SK-N-SH (cell line): ENCODE data around the gene ARFRP1. TPM values are rescaled to one million over a fixed set of nuclear protein-coding genes. Genes with fewer than 3 reads are reported as not detected.

Experiments used
- CTCF ChIA-PET: fragments of 300-600, 350-600 bp; formaldehyde crosslinking; extraction: SDS; loops from one replicate; lab custom pipeline; 2021; lab: Yijun Ruan, JAX
- POLR2A ChIA-PET: fragments of 350-600 bp; sonication (Branson Sonifier 250); formaldehyde crosslinking; extraction: SDS; loops from one replicate; lab custom pipeline; 2020; ENCODE audit warnings: antibody characterized with exemption, inconsistent platforms; lab: Yijun Ruan, JAX
- DNase-seq: peaks from one replicate; pipeline ENCODE4 v3.0.0; 2012
- H2AFZ ChIP-seq: fragments of 200-600 bp; sonication (generic); 2 replicates; pipeline ENCODE4 v1.8.1; 2016; ENCODE audit warnings: antibody characterized with exemption, mild to moderate bottlenecking, low read depth
- H3F3A ChIP-seq: fragments of 200-600 bp; sonication (generic); replicated peaks from 2 replicates; pipeline ENCODE3; 2016; ENCODE audit warnings: antibody characterized with exemption, mild to moderate bottlenecking; ENCODE audit not compliant: insufficient read depth
- H3K27ac ChIP-seq, 2 experiments: fragments of 200-500 bp in 1 of 2; fragments of 200-600 bp in 1 of 2; sonication (Bioruptor generic) in 1 of 2; sonication (generic), shearing (Covaris generic) in 1 of 2; 2 replicates each; pipeline versions ENCODE4 v1.5.1 to v1.6.1; 2014 to 2016; ENCODE audit warnings: low read depth in 2 of 2, inconsistent platforms in 1 of 2, low read length in 1 of 2, mild to moderate bottlenecking in 1 of 2, mixed read lengths in 1 of 2
- H3K27me3 ChIP-seq: fragments of 200-600 bp; sonication (generic), shearing (Covaris generic); 2 replicates; pipeline ENCODE4 v1.6.1; 2016; ENCODE audit warnings: mixed run types; ENCODE audit not compliant: insufficient read depth
- H3K36me3 ChIP-seq, 2 experiments: fragments of 200-500 bp in 1 of 2; fragments of 200-600 bp in 1 of 2; sonication (Bioruptor generic) in 1 of 2; sonication (generic) in 1 of 2; replicated peaks in 1 of 2; 2 replicates each; pipeline versions ENCODE3 to v1.5.1; 2014 to 2016; ENCODE audit warnings: low read length in 1 of 2, mild to moderate bottlenecking in 1 of 2; ENCODE audit not compliant: insufficient read depth in 2 of 2, control insufficient read depth in 1 of 2
- H3K4me1 ChIP-seq, 2 experiments: fragments of 200-500 bp in 1 of 2; fragments of 200-600 bp in 1 of 2; sonication (Bioruptor generic) in 1 of 2; sonication (generic), shearing (Covaris generic) in 1 of 2; 2 replicates each; pipeline versions ENCODE4 v1.5.1 to v1.6.1; 2014 to 2016; ENCODE audit warnings: low read depth in 1 of 2, low read length in 1 of 2, mixed run types in 1 of 2; ENCODE audit not compliant: insufficient read depth in 2 of 2, control insufficient read depth in 1 of 2
- H3K4me2 ChIP-seq: fragments of 200-600 bp; sonication (generic), shearing (Covaris generic); 2 replicates; pipeline ENCODE4 v1.6.1; 2017; ENCODE audit warnings: mixed run types
- H3K4me3 ChIP-seq, 2 experiments: fragments of 200-500 bp in 1 of 2; fragments of 200-600 bp in 1 of 2; sonication (Bioruptor generic) in 1 of 2; sonication (generic), shearing (Covaris generic) in 1 of 2; 2 replicates each; pipeline versions ENCODE4 v1.5.1 to v1.8.1; 2014 to 2016; ENCODE audit warnings: low read depth in 2 of 2, inconsistent platforms in 1 of 2, low read length in 1 of 2, mild to moderate bottlenecking in 1 of 2, mixed read lengths in 1 of 2, moderate library complexity in 1 of 2
- H3K79me2 ChIP-seq: fragments of 200-600 bp; sonication (generic); 2 replicates; pipeline ENCODE4 v1.8.1; 2017; ENCODE audit warnings: mild to moderate bottlenecking; ENCODE audit not compliant: insufficient read depth
- H3K9ac ChIP-seq: fragments of 200-600 bp; sonication (generic); 2 replicates; pipeline ENCODE4 v1.6.1; 2017; ENCODE audit warnings: mixed run types
- H3K9me2 ChIP-seq: fragments of 200-600 bp; sonication (generic); 2 replicates; pipeline ENCODE4 v1.6.1; 2017; ENCODE audit warnings: mixed run types
- H3K9me3 ChIP-seq: fragments of 200-600 bp; sonication (generic); 2 replicates; pipeline ENCODE4 v1.6.1; 2017; ENCODE audit warnings: mixed run types, mild to moderate bottlenecking, moderate library complexity
- H4K20me1 ChIP-seq: fragments of 200-600 bp; sonication (generic); 2 replicates; pipeline ENCODE4 v1.6.1; 2017; ENCODE audit warnings: mild to moderate bottlenecking, mixed run types; ENCODE audit not compliant: insufficient read depth
- CHD2 ChIP-seq: fragments of 150-350 bp; IDR thresholded peaks from 2 replicates; pipeline ENCODE4 v1.6.1; 2018; ENCODE audit warnings: low read length; ENCODE audit not compliant: partially characterized antibody
- EP300 ChIP-seq, 2 experiments: IDR thresholded peaks; 2 replicates each; pipeline versions ENCODE4 v1.4.0 to v1.6.1; 2012; ENCODE audit warnings: borderline replicate concordance in 1 of 2, low read depth in 1 of 2, low read length in 1 of 2
- FOSL2 ChIP-seq: IDR thresholded peaks from 2 replicates; pipeline ENCODE4 v1.4.0; 2012; ENCODE audit warnings: low read depth, mild to moderate bottlenecking, moderate library complexity, borderline replicate concordance
- FOXJ3 ChIP-seq: sonication (generic); formaldehyde crosslinking; IDR thresholded peaks from 2 replicates; pipeline ENCODE4 v1.5.1; 2020; ENCODE audit warnings: mild to moderate bottlenecking, missing genetic modification reagents
- GABPA ChIP-seq: IDR thresholded peaks from 2 replicates; pipeline ENCODE4 v1.4.0; 2012; ENCODE audit warnings: low read depth, mild to moderate bottlenecking
- MEF2A ChIP-seq: IDR thresholded peaks from 2 replicates; pipeline ENCODE4 v1.4.0; 2012; ENCODE audit warnings: low read depth, borderline replicate concordance
- NFIC ChIP-seq: IDR thresholded peaks from 2 replicates; pipeline ENCODE4 v1.4.0; 2012; ENCODE audit warnings: borderline replicate concordance
- NRF1 ChIP-seq: IDR thresholded peaks from 2 replicates; pipeline ENCODE4 v1.6.1; 2012; ENCODE audit warnings: low read depth, mild to moderate bottlenecking, low read length
- POLR2AphosphoS5 ChIP-seq: IDR thresholded peaks from 2 replicates; pipeline ENCODE4 v1.6.1; 2012; ENCODE audit warnings: low read depth, low read length
- RAD21 ChIP-seq: IDR thresholded peaks from 2 replicates; pipeline ENCODE4 v1.6.1; 2012; ENCODE audit warnings: mild to moderate bottlenecking, low read length
- SIN3A ChIP-seq: IDR thresholded peaks from 2 replicates; pipeline ENCODE4 v1.6.1; 2012; ENCODE audit warnings: low read depth, mild to moderate bottlenecking, low read length, moderate library complexity, borderline replicate concordance
- SMC3 ChIP-seq: IDR thresholded peaks from 2 replicates; pipeline ENCODE4 v1.6.1; 2012; ENCODE audit warnings: low read depth, low read length, improper control_type of control experiment
- TAF1 ChIP-seq: IDR thresholded peaks from 2 replicates; pipeline ENCODE4 v1.6.1; 2012; ENCODE audit warnings: low read depth, mild to moderate bottlenecking, low read length, moderate library complexity, borderline replicate concordance
- TCF12 ChIP-seq: IDR thresholded peaks from 2 replicates; pipeline ENCODE4 v1.4.0; 2012
- TEAD4 ChIP-seq: IDR thresholded peaks from 2 replicates; pipeline ENCODE4 v1.4.0; 2012; ENCODE audit warnings: mild to moderate bottlenecking, borderline replicate concordance; ENCODE audit not compliant: insufficient read depth
- YY1 ChIP-seq: IDR thresholded peaks from 2 replicates; pipeline ENCODE4 v1.4.0; 2012; ENCODE audit warnings: low read depth, mild to moderate bottlenecking
- WGBS: methylation state at CpG from one replicate; pipeline ENCODE4 v1.1.6; 2017; ENCODE audit warnings: low lambda C conversion rate; 5-methylcytosine and 5-hydroxymethylcytosine counted together
- polyA plus RNA-seq, 3 experiments: library from polyadenylated mRNA; depleted of rRNA; stranded (reverse); fragments of >200 nt; gene quantifications; 2 replicates each; pipeline ENCODE4 v1.2.3, GENCODE V29; 2012
- TF ChIP-seq, protein P1 (sequence below): IDR thresholded peaks from 2 replicates; pipeline ENCODE4 v1.4.0; 2012; ENCODE audit warnings: low read depth
- TF ChIP-seq, protein P2 (sequence below): fragments of 150-350 bp; IDR thresholded peaks from 2 replicates; pipeline ENCODE4 v1.6.1; 2017; ENCODE audit warnings: antibody characterized with exemption, low read length, low read depth, borderline replicate concordance
- TF ChIP-seq, protein P3 (sequence below): IDR thresholded peaks from 2 replicates; pipeline ENCODE4 v1.4.0; 2012; ENCODE audit warnings: low read depth, borderline replicate concordance

Gene ARFRP1
- polyA plus RNA-seq, 1 of the 3 experiments (the other 2 are of a cell fraction) = 72.8 TPM

DNA sequence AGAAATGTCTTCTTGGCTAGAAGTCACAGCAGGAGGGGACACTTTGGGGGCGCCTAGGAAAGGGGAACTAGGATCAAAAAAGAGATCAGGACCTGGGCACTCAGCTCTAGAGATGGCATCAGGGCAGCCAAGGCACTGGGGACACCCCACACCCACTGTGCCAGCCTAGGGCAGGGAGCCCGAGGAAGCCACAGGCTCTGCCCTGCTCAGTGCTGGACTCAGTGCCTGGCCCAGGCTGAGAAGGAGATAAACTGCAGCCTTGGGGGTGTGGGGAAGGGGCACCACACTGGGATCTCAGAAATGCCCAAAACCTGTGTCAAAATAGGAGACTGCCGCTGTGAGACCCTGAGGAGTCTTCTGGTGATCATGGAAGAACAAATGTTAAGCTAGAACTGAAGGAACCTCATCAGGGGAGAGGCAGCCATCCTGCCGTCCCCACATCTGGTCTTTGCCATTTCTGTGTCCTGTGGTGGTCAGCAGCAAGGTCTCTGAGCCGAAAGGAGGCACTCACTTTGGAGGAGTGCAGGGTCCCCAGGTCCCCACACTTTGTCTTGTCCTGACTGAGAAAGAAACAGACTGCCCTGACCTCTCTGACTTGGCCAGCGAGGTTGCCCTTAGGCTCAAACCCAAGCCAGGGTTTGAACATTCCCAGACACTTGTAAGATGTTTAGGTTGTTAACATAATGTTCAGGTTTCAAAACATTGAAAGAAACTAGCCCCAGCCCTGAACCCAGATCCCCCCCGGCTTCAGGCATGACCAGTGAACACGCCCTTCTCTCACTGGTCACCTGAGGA lies 2.3 kb downstream of the ARFRP1 start:
- 83% methylated on average over 8 of the region's 8 CpGs for WGBS
- Histone ChIP-seq H3K4me2 (no peak overlapping the region), H3K27ac (no peak overlapping the region), H3K9me2 (no peaks in the 10 kb centered on the region), H3K79me2 (peaks cover 56% of the 10 kb centered on the region), H3K9me3 (no peaks in the 10 kb centered on the region), H2AFZ (no peak overlapping the region), H3F3A (peaks cover under 1% of the 10 kb centered on the region), H3K4me3 (no peak overlapping the region)
- POLR2A ChIA-PET = no interaction called here
- CTCF ChIA-PET = interaction anchor here (1.1 to 1.8 kb wide), 2 partner anchors 34 to 268 kb away, joined by 4 read pairs; partner anchors contain the start of gene SLC2A4RG
- no peak for DNase-seq
- TF ChIP-seq, protein P1, sequence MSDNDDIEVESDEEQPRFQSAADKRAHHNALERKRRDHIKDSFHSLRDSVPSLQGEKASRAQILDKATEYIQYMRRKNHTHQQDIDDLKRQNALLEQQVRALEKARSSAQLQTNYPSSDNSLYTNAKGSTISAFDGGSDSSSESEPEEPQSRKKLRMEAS = no peak
- TF ChIP-seq TEAD4 = no peak
- TF ChIP-seq, protein P2, sequence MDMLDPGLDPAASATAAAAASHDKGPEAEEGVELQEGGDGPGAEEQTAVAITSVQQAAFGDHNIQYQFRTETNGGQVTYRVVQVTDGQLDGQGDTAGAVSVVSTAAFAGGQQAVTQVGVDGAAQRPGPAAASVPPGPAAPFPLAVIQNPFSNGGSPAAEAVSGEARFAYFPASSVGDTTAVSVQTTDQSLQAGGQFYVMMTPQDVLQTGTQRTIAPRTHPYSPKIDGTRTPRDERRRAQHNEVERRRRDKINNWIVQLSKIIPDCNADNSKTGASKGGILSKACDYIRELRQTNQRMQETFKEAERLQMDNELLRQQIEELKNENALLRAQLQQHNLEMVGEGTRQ = no peak
- no peak for TF ChIP-seq POLR2AphosphoS5
- TF ChIP-seq CHD2 = no peak
- no peak for TF ChIP-seq GABPA
- no peak for TF ChIP-seq TAF1
- TF ChIP-seq RAD21 = no peak
- no peak for TF ChIP-seq TCF12
- TF ChIP-seq YY1 = no peak
- TF ChIP-seq NRF1 = no peak
- no peak for TF ChIP-seq SMC3
- TF ChIP-seq, protein P3, sequence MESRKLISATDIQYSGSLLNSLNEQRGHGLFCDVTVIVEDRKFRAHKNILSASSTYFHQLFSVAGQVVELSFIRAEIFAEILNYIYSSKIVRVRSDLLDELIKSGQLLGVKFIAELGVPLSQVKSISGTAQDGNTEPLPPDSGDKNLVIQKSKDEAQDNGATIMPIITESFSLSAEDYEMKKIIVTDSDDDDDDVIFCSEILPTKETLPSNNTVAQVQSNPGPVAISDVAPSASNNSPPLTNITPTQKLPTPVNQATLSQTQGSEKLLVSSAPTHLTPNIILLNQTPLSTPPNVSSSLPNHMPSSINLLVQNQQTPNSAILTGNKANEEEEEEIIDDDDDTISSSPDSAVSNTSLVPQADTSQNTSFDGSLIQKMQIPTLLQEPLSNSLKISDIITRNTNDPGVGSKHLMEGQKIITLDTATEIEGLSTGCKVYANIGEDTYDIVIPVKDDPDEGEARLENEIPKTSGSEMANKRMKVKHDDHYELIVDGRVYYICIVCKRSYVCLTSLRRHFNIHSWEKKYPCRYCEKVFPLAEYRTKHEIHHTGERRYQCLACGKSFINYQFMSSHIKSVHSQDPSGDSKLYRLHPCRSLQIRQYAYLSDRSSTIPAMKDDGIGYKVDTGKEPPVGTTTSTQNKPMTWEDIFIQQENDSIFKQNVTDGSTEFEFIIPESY = no peak
- TF ChIP-seq, all 33 proteins: peak for 0
- Histone ChIP-seq H3K27me3 (no peaks in the 10 kb centered on the region), H3K36me3 (peaks cover 29 to 30% of the 10 kb centered on the region in 2 experiments), H3K4me1 (peaks cover 0 to 30% of the 10 kb centered on the region in 2 experiments; a peak in 1 of 4 replicates), H3K9ac (peak overlapping the region; percentile 89; the same call in 1 of the 2 replicates), H4K20me1 (no peaks in the 10 kb centered on the region)

DNA sequence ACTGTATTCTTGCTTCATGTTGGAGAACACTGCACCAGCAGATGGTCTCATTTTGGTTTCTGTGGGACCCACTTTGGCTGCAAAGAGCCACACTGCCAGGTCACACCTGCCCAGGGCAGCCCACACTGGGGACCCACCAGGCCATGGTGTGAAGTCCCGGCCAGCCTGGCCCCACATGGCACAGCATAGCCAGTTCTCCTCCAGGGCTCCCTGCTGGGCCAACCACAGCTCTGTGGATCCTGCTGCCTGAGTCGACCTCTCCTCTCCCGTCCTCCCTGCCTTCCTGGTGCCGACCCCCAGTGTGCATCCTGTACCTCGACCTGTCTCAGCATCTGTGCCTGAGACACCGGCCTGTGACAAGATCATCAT lies 3.0 kb downstream of the ARFRP1 start:
- H3K79me2 ChIP-seq = peaks cover 50% of the 10 kb centered on the region
- no peak overlapping the region for H3K27ac ChIP-seq
- peaks cover 26 to 29% of the 10 kb centered on the region in 2 experiments for H3K36me3 ChIP-seq
- no peaks in the 10 kb centered on the region for H4K20me1 ChIP-seq
- H3K9me2 ChIP-seq = no peaks in the 10 kb centered on the region
- CTCF ChIA-PET = interaction anchor here (1.8 kb wide), 1 partner anchor 34 kb away, joined by 4 read pairs; the partner anchor contains the start of gene SLC2A4RG
- H3K9ac ChIP-seq = no peak overlapping the region
- H3K4me2 ChIP-seq = no peak overlapping the region
- no peak for TF ChIP-seq GABPA
- no peak for TF ChIP-seq FOXJ3 (CRISPR knock-in tag)
- no peak for TF ChIP-seq FOSL2
- TF ChIP-seq EP300 (IDR thresholded peaks at IDR 0.05; ENCODE audit: borderline replicate concordance in 1 of 2, low read depth in 1 of 2, low read length in 1 of 2) = no peak
- TF ChIP-seq SIN3A = no peak
- TF ChIP-seq MEF2A = no peak
- no peak for TF ChIP-seq NFIC
- TF ChIP-seq TEAD4 = no peak
- TF ChIP-seq RAD21 = no peak
- DNase-seq = no peak
- POLR2A ChIA-PET = no interaction called here
- H3K4me3 ChIP-seq = no peak overlapping the region
- H3K9me3 ChIP-seq = no peaks in the 10 kb centered on the region
- no peaks in the 10 kb centered on the region for H3F3A ChIP-seq
- no peak overlapping the region for H2AFZ ChIP-seq
- 87% methylated on average over 6 of the region's 6 CpGs for WGBS
- H3K4me1 ChIP-seq = peaks cover 2 to 30% of the 10 kb centered on the region in 2 experiments; a peak in 2 of 4 replicates
- no peaks in the 10 kb centered on the region for H3K27me3 ChIP-seq
